Activated CD8-positive, alpha-beta memory T cell treated with anti-CD3 and anti-CD28 coated beads for 24 hours (primary cell): ENCODE results near the gene TECTA.
"Not testable (repeated sequence)": the region's sequence is repeated elsewhere in the genome, so short reads cannot be mapped to it uniquely, and the experiment has no call there.

ENCODE experiments used
- DNase-seq: peaks from one replicate; pipeline ENCODE4 v3.0.0-alpha.2; 2020

Gene TECTA

DNA sequence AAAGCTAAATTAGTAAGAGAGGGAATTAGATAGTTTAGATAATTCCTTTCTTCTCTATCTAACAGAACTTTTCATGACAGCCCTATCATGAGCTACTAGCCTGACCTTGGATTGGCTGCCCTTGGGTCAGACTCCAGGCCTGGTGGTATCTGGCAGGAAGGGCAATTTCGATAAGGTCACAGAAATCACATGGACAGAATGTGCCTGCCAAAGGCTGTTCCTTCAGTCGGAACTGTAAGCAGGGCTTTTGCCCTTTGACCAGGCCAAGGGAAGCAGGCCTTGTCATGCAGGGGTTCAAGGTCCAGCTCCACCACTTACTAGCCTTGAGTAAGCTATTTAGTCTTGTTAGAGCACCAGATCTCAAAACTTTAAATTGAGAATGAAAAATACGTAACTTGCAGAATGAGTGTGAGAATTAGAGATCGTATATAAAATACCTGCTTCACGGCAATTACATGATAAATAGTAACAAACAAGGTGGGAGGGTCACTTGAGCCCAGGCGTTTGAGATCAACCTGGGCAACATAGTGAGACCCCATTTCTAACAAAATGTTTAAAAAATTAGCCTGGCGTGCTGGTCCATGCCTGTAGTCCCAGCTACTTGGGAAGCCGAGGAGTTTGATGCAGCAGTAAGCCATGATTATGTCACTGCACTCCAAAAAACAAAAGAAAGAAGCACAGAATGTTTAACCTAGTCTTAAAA lies 130.7 kb downstream of the TECTA start:
- no peak for DNase-seq

DNA sequence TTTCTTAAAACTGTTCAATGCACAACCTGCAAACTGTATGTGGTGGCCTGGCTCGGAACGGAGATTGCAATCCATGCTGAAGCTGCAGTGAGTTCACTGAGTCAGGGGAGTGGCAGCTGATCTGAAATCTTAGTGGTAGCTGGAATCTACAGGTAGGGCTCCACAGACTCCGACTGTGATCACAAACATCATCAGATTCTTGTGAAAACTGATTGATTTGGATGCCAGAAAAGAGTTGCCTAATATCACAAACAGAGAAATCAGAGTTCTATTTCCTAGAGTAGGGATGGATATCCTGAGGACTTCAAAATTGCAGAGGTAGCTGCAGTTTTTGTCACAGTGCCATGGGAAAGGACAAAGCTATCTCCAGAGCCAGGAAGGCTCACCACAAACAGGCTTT lies 134.0 kb downstream of the TECTA start:
- DNase-seq: no peak

- DNase-seq: no peak
Measured at GRCh38 chr11:121236115-121237001, 135.3 kb downstream of the TECTA start.

DNA sequence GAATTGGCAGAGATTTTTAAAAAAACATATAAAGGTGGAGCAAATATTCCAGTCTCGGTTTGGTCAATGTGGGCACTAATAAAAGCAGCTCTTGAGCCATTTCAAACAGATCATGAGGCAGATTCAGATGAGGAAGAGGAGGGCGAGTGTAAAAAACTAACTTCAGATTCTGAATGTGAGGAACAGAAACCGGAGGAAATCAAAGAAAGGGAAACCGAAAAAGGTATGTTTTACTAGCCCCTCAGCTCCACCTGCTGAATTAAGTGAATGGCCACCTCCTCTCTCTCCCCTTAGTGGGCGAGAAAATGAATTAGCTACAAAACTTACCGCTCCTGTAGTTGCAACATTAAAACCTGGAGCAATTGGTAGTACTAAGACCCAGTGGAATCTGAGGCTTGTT lies 136.2 kb downstream of the TECTA start:
- DNase-seq: not testable (repeated sequence)

GRCh38 chr11:121237686-121238658 lies 136.9 kb downstream of the TECTA start:
- no peak for DNase-seq

GRCh38 chr11:121238956-121239355 lies 137.9 kb downstream of the TECTA start:
- no peak for DNase-seq

DNA sequence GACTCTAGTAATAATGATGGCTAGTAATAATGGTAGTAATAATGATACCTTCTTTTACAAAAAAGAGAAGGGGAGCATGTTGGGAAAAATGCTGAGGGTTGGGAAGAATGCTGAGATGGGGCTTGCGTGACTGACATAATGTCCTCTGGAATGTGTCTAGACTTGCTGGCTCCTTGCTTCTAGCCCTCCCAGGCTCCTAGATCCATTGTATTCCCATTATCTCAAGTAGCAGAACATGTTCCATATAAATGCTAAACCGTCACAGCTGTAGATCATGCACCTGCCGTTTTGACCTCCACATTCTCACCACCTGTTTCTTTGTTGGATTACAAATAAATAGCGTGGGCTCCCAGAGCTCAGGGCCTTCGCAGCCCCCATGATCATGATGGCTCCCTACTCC lies 139.0 kb downstream of the TECTA start:
- not testable (repeated sequence) for DNase-seq

GRCh38 chr11:121240650-121241303 lies 139.7 kb downstream of the TECTA start:
- no peak for DNase-seq
